IPS-20b (cell line): ENCODE data around the gene NUDT1.

ENCODE experiments used
- H3K27ac ChIP-seq: one replicate; pipeline ENCODE4 v1.5.1; 2013; ENCODE audit warnings: low read length
- H3K27me3 ChIP-seq: 2 replicates; pipeline ENCODE4 v1.6.1; 2013; ENCODE audit warnings: mild to moderate bottlenecking, low read length, inconsistent platforms; ENCODE audit not compliant: insufficient read depth
- H3K36me3 ChIP-seq: 2 replicates; pipeline ENCODE4 v1.6.1; 2013; ENCODE audit warnings: low read depth, mild to moderate bottlenecking, inconsistent platforms, low read length, moderate library complexity; ENCODE audit not compliant: insufficient read depth
- H3K4me1 ChIP-seq: 2 replicates; pipeline ENCODE4 v1.6.1; 2013; ENCODE audit warnings: mild to moderate bottlenecking, control low read depth, inconsistent platforms, low read length, moderate library complexity; ENCODE audit not compliant: insufficient read depth
- H3K4me3 ChIP-seq: 2 replicates; pipeline ENCODE4 v1.5.1; 2013; ENCODE audit warnings: mild to moderate bottlenecking, low read length, inconsistent platforms
- H3K9ac ChIP-seq: 2 replicates; pipeline ENCODE4 v1.6.1; 2013; ENCODE audit warnings: low read depth, mild to moderate bottlenecking, inconsistent platforms, low read length, moderate library complexity
- H3K9me3 ChIP-seq: 2 replicates; pipeline ENCODE4 v1.6.1; 2013; ENCODE audit warnings: mild to moderate bottlenecking, low read depth, low read length, inconsistent platforms; ENCODE audit not compliant: insufficient read depth

NUDT1 gene

GRCh38 chr7:2229467-2229866, 12.6 kb upstream of the NUDT1 start:
- Histone ChIP-seq H3K9ac (no peak overlapping the region; the same call in 1 of the 2 replicates), H3K36me3 (peaks cover 64% of the 10 kb centered on the region), H3K4me3 (no peak overlapping the region), H3K27me3 (no peaks in the 10 kb centered on the region), H3K4me1 (0 out of 2 replicates have a peak, but pooled peaks cover 4% of the 10 kb centered on the region), H3K27ac (no peak overlapping the region), H3K9me3 (no peaks in the 10 kb centered on the region)

- no peak overlapping the region for H3K27ac ChIP-seq
- H3K4me1 ChIP-seq = 0 out of 2 replicates have a peak, but pooled peaks cover 4% of the 10 kb centered on the region
- no peaks in the 10 kb centered on the region for H3K27me3 ChIP-seq
- no peaks in the 10 kb centered on the region for H3K9me3 ChIP-seq
- H3K4me3 ChIP-seq = no peak overlapping the region
- peaks cover 64% of the 10 kb centered on the region for H3K36me3 ChIP-seq
- H3K9ac ChIP-seq = no peak overlapping the region
Measured at GRCh38 chr7:2230226-2230625, 11.8 kb upstream of the NUDT1 start.

GRCh38 chr7:2230882-2231281, 11.1 kb upstream of the NUDT1 start:
- no peaks in the 10 kb centered on the region for H3K9me3 ChIP-seq
- H3K27me3 ChIP-seq = no peaks in the 10 kb centered on the region
- H3K4me3 ChIP-seq = no peak overlapping the region
- peaks cover 63% of the 10 kb centered on the region for H3K36me3 ChIP-seq
- H3K27ac ChIP-seq = no peak overlapping the region
- 0 out of 2 replicates have a peak, but pooled peaks cover 4% of the 10 kb centered on the region for H3K4me1 ChIP-seq
- no peak overlapping the region for H3K9ac ChIP-seq

DNA sequence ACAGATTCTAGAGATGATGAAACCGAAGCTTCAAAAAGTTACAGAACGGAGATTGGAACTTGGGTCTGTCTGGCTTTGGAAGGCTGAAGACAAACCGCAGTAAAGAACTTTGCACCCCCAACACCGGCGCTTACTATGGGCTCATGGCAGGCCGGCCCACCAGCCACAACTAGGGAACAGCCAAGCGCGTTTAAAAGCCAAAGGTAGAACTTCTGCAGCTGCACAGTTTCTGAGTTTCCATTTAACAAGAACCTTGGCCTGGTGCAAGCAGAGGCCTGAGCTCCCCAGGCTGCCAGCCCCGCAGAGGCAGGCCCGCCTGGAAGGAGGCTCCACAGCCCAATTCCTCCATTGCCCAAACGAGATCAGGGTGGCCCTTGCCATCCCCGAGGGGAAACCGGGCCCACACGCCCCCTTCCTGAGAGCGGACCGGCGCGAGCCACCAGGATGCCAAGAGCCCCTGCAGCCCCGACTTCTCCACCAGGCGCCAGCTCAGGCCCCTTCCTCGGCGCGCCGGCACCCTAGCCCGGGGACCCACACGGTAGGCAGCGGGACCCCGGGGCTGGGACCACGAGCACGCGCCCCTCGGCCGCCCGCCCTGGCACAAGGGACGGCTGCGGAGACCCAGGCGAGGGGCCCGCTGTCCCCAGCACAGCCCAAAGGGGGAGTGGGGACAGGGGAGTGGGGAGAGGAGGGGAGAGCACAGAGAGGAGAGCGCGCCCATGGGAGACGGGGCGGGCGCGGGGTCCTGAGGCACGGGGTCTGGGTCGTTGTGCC, 9.8 kb upstream of the NUDT1 start:
- no peaks in the 10 kb centered on the region for H3K9me3 ChIP-seq
- 0 out of 2 replicates have a peak, but pooled peaks cover 4% of the 10 kb centered on the region for H3K4me1 ChIP-seq
- H3K9ac ChIP-seq = peak overlapping the region; percentile 74
- peaks cover 64% of the 10 kb centered on the region for H3K36me3 ChIP-seq
- H3K27ac ChIP-seq = no peak overlapping the region
- peak overlapping the region; percentile 79 for H3K4me3 ChIP-seq
- H3K27me3 ChIP-seq = no peaks in the 10 kb centered on the region

DNA sequence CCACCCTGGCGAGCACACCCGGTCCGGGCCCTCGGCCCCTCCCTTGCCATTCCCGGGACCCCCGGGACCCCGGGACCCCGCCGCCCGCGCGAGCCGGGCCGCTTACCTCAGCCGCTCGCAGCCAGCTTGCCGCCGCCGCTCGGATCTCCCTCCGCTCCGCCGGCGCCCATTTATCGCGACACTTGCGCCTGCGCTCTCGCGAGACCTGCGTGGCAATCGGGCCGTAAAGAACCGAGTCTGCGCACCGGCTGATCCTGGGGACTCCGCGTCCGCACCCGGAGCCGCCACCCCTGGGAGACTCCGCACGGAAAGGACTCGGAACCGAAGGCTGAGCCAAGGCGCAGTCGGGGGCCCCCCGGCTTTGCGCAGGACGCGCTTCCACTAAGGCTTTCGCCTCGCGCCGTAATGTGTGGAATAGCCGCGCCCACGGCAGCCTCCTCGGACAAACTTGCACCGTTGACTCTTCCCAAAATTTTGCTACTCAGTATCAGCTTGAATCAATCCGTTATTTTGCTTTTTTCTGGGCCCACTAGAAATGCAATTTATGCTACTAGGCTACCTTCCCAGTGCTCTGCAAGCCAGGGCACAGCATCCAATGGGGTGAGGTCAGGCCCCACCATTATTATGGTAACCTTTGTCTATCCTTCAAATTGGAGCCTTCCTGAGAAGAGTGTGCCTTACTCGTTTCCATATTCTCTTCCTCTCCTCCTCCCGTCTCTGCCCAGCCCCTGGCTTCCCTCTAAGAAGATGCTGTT, 9.1 kb upstream of the NUDT1 start, which contains the start of gene MAD1L1:
MAD1L1 (minus strand) TSS at position 180 of the 755 bp plus-strand sequence. CDS start 2,812 bp downstream, outside the sequence.
- Histone ChIP-seq H3K9ac (peak within 1 kb of the TSS; percentile 74), H3K36me3 (peaks cover 64% of the 10 kb centered on the region), H3K9me3 (no peaks in the 10 kb centered on the region), H3K4me1 (0 out of 2 replicates have a peak, but pooled peaks cover 4% of the 10 kb centered on the region), H3K4me3 (peak within 1 kb of the TSS; percentile 79), H3K27ac (no peak within 1 kb of the TSS), H3K27me3 (no peaks in the 10 kb centered on the region)

DNA sequence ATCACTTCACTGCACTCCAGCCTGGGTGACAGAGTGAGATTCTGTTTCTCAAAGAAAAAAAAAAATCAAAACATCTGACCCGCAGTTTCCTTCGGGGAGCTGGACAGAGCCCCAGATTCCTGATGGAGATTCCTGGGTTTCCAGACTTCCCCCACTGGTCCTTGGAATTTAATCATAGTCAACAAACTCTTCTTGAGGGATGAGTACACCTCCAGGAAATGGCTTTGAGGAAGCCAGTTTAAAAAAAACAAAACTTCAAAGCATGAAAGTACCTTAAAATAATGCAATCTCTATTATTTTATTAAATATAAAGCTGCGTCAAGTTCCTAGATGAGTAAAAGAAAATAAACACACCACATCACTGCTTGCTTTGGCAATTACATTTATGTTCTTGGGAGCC, 8.1 kb upstream of the NUDT1 start:
- no peak overlapping the region for H3K27ac ChIP-seq

DNA sequence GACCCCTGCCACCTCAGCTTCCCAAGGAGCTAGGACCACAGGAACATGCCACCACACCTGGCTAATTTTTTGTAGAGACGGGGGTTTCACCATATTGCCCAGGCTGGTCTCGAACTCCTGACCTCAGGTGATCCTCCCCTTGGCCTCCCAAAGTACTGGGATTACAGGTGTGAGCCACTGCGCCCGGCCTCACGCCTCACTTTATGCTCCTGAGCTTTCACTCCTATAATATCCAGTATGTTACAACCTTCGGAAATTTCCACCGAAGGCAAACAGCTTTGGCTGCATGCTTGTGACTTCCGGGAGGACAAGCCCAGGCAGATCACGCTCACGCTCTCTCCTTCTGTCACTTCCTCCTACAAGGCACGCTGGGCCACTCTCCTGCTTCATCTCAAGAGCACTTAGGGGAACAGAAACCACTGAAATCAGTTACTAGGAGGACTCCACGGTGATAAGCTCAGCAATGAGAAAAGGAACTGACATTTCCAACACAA, 4.9 kb upstream of the NUDT1 start:
- no peaks in the 10 kb centered on the region for H3K4me1 ChIP-seq
- no peaks in the 10 kb centered on the region for H3K9me3 ChIP-seq
- H3K27ac ChIP-seq = no peak overlapping the region
- H3K4me3 ChIP-seq = no peak overlapping the region
- no peaks in the 10 kb centered on the region for H3K27me3 ChIP-seq
- H3K36me3 ChIP-seq = peaks cover 57% of the 10 kb centered on the region
- H3K9ac ChIP-seq = no peak overlapping the region

More for the DNA sequence above, 8.1 kb upstream of the NUDT1 start:
- Histone ChIP-seq H3K27me3 (no peaks in the 10 kb centered on the region), H3K4me1 (0 out of 2 replicates have a peak, but pooled peaks cover 4% of the 10 kb centered on the region), H3K9me3 (no peaks in the 10 kb centered on the region), H3K36me3 (peaks cover 65% of the 10 kb centered on the region), H3K4me3 (no peak overlapping the region; the same call in 1 of the 2 replicates), H3K9ac (no peak overlapping the region)

DNA sequence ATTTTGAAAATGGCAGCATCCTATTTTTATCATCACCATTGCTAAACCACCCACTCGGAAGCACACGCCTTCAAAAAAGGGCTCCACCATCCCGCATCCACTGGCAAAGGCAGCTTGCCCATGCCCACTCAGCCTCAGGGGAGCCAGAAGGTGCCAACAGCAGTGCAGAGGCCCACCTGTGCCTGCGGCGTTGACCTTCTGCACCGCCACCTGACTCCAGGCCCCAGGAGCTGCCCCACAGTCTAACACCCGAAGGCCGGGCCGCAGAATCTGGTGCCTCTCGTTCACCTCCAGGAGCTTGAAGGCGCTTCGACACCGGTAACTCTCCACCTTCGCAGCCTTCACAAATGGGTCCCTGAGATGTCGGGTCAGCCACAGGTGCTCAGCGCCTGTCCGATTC, 2.8 kb upstream of the NUDT1 start:
- Histone ChIP-seq H3K4me1 (no peaks in the 10 kb centered on the region), H3K4me3 (no peak overlapping the region), H3K9me3 (no peaks in the 10 kb centered on the region), H3K36me3 (peaks cover 52% of the 10 kb centered on the region), H3K27me3 (no peaks in the 10 kb centered on the region), H3K9ac (no peak overlapping the region), H3K27ac (no peak overlapping the region)

DNA sequence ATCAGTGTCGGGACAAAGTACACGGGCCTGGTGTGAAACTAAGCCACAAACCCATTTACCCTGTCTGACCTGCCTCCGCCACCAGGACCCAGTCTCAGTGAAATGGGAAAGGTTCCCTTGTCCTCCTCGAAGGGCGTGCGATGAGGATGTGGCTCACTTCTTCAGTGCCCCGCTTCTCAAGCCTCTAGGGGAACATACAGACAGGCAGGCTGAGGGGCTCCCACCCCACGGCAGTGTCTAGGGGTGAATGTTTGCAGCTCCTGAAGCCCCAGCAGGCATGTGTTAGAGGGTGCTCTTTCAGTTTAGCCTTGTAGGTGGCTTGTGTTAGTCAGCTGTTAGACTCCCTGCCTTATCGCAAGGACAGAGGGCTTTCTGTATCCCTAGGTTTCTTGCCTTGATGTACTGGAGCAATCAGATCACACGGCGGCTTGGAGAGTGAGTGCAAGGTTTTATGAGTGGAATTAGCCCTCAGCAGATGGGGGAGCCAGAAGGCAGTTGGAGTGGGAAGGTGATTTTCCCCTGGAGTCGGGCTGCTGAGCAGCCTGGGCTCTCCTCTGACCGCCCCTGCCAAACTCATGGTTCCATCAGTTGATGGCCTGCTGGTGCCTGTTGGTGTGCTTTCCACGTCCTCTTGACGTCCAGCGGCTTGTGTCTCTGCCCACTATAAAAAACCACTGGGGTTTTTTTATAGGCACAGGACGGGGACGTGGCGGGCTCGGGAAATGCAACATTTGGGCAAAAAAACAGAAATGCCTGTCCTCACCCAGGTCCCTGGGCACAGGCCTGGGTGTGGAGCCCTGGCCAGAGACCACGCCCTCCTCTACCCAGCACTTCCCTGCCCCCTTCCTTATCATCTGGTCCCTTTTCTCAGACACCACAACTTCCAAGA, 759 bp downstream of the NUDT1 start:
- Histone ChIP-seq H3K9me3 (no peaks in the 10 kb centered on the region), H3K4me1 (no peaks in the 10 kb centered on the region), H3K27ac (peak overlapping the region; percentile 16), H3K4me3 (peak overlapping the region; percentile 91), H3K9ac (peak overlapping the region; percentile 91), H3K36me3 (peaks cover 30% of the 10 kb centered on the region), H3K27me3 (no peaks in the 10 kb centered on the region)

DNA sequence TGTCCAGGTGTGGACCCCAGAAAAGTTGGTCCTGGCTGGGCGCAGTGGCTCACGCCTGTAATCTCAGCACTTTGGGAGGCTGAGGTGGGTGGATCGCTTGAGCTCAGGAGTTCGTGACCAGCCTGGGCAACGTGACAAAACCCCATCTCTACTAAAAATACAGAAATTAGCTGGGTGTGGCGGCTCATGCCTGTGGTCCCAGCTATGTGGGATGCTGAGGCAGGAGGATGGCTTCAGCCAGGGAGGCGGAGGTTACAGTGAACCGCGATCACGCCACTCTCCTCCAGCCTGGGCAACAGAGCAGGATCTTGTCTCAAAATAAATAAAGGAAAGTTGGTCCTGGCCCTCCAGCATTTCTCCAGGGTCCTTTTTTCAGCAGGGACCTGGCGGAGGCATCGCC, 1.4 kb downstream of the NUDT1 start:
- Histone ChIP-seq H3K36me3 (peaks cover 23% of the 10 kb centered on the region), H3K27me3 (no peaks in the 10 kb centered on the region), H3K4me1 (no peaks in the 10 kb centered on the region), H3K27ac (no peak overlapping the region), H3K9me3 (no peaks in the 10 kb centered on the region), H3K4me3 (peak overlapping the region; percentile 91; the same call in 1 of the 2 replicates), H3K9ac (peak overlapping the region; percentile 91; the same call in 1 of the 2 replicates)
